ENCODE data around the gene CEBPG.

The CEBPG gene

GRCh38 chr19:33366127-33366526 is 7.4 kb upstream of the CEBPG start:
- H3K9ac ChIP-seq = no peak overlapping the region
- no peaks in the 10 kb centered on the region for H4K20me1 ChIP-seq (ENCODE audit: insufficient read depth)
- no peak overlapping the region for H3K4me2 ChIP-seq
- no peak overlapping the region for H3K4me3 ChIP-seq (IDR thresholded peaks at IDR 0.05; ENCODE audit: insufficient read depth, low read depth, low read length)
- H3K79me2 ChIP-seq (ENCODE audit: insufficient read depth, low read depth) = no peaks in the 10 kb centered on the region
- no peak overlapping the region for H2AFZ ChIP-seq (ENCODE audit: low read depth)
- no peaks in the 10 kb centered on the region for H3K4me1 ChIP-seq (ENCODE audit: low read depth, poor library complexity, severe bottlenecking)
- no peak overlapping the region for H3K27ac ChIP-seq
- H3K27me3 ChIP-seq (ENCODE audit: insufficient read depth, low read depth) = no peaks in the 10 kb centered on the region
- no peaks in the 10 kb centered on the region for H3K36me3 ChIP-seq (ENCODE audit: insufficient read depth)
- TF ChIP-seq CTCF (conservative IDR thresholded peaks at IDR 0.05; ENCODE audit: low read depth, low read length) = no peak

- Histone ChIP-seq H3K4me3 (IDR thresholded peaks at IDR 0.05; ENCODE audit: insufficient read depth, low read depth, low read length) (no peak overlapping the region), H3K4me2 (no peak overlapping the region), H3K79me2 (ENCODE audit: insufficient read depth, low read depth) (no peaks in the 10 kb centered on the region), H3K9ac (no peak overlapping the region), H3K27me3 (ENCODE audit: insufficient read depth, low read depth) (no peaks in the 10 kb centered on the region), H3K27ac (no peak overlapping the region), H3K36me3 (ENCODE audit: insufficient read depth) (no peaks in the 10 kb centered on the region), H2AFZ (ENCODE audit: low read depth) (no peak overlapping the region), H3K4me1 (ENCODE audit: low read depth, poor library complexity, severe bottlenecking) (no peaks in the 10 kb centered on the region), H4K20me1 (ENCODE audit: insufficient read depth) (no peaks in the 10 kb centered on the region)
- no peak for TF ChIP-seq CTCF (conservative IDR thresholded peaks at IDR 0.05; ENCODE audit: low read depth, low read length)
Measured at GRCh38 chr19:33366897-33367296, 6.6 kb upstream of the CEBPG start.

GRCh38 chr19:33368074-33368864 is 5.2 kb upstream of the CEBPG start:
- no peak overlapping the region for H3K27ac ChIP-seq
- no peaks in the 10 kb centered on the region for H3K36me3 ChIP-seq (ENCODE audit: insufficient read depth)
- H3K4me1 ChIP-seq (ENCODE audit: low read depth, poor library complexity, severe bottlenecking) = no peaks in the 10 kb centered on the region
- no peaks in the 10 kb centered on the region for H3K79me2 ChIP-seq (ENCODE audit: insufficient read depth, low read depth)
- no peak overlapping the region for H3K9ac ChIP-seq
- no peak overlapping the region for H3K4me3 ChIP-seq (IDR thresholded peaks at IDR 0.05; ENCODE audit: insufficient read depth, low read depth, low read length)
- H4K20me1 ChIP-seq (ENCODE audit: insufficient read depth) = no peaks in the 10 kb centered on the region
- H3K4me2 ChIP-seq = no peak overlapping the region
- TF ChIP-seq CTCF (conservative IDR thresholded peaks at IDR 0.05; ENCODE audit: low read depth, low read length) = no peak
- no peak overlapping the region for H2AFZ ChIP-seq (ENCODE audit: low read depth)
- no peaks in the 10 kb centered on the region for H3K27me3 ChIP-seq (ENCODE audit: insufficient read depth, low read depth)

- H3K27me3 ChIP-seq (ENCODE audit: insufficient read depth, low read depth) = no peaks in the 10 kb centered on the region
- H3K4me1 ChIP-seq (ENCODE audit: low read depth, poor library complexity, severe bottlenecking) = peaks cover 12% of the 10 kb centered on the region
- no peak overlapping the region for H3K9ac ChIP-seq
- H4K20me1 ChIP-seq (ENCODE audit: insufficient read depth) = peaks cover 14% of the 10 kb centered on the region
- no peak overlapping the region for H3K4me2 ChIP-seq
- no peaks in the 10 kb centered on the region for H3K36me3 ChIP-seq (ENCODE audit: insufficient read depth)
- no peak overlapping the region for H2AFZ ChIP-seq (ENCODE audit: low read depth)
- no peak overlapping the region for H3K27ac ChIP-seq
- no peak for TF ChIP-seq CTCF (conservative IDR thresholded peaks at IDR 0.05; ENCODE audit: low read depth, low read length)
- H3K79me2 ChIP-seq (ENCODE audit: insufficient read depth, low read depth) = peaks cover 18% of the 10 kb centered on the region
- H3K4me3 ChIP-seq (IDR thresholded peaks at IDR 0.05; ENCODE audit: insufficient read depth, low read depth, low read length) = no peak overlapping the region
Measured at GRCh38 chr19:33370783-33371182, 2.7 kb upstream of the CEBPG start.
